ENCODE data around the gene ADIPOR1. TPM values are rescaled to one million over a fixed set of nuclear protein-coding genes. Genes with fewer than 3 reads are reported as not detected.
"Not testable (repeated sequence)": the region's sequence is repeated elsewhere in the genome, so short reads cannot be mapped to it uniquely, and the experiment has no call there.

Gene ADIPOR1, protein sequence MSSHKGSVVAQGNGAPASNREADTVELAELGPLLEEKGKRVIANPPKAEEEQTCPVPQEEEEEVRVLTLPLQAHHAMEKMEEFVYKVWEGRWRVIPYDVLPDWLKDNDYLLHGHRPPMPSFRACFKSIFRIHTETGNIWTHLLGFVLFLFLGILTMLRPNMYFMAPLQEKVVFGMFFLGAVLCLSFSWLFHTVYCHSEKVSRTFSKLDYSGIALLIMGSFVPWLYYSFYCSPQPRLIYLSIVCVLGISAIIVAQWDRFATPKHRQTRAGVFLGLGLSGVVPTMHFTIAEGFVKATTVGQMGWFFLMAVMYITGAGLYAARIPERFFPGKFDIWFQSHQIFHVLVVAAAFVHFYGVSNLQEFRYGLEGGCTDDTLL
- 79.1 and 79.2 TPM in 2 replicates for total RNA-seq

DNA sequence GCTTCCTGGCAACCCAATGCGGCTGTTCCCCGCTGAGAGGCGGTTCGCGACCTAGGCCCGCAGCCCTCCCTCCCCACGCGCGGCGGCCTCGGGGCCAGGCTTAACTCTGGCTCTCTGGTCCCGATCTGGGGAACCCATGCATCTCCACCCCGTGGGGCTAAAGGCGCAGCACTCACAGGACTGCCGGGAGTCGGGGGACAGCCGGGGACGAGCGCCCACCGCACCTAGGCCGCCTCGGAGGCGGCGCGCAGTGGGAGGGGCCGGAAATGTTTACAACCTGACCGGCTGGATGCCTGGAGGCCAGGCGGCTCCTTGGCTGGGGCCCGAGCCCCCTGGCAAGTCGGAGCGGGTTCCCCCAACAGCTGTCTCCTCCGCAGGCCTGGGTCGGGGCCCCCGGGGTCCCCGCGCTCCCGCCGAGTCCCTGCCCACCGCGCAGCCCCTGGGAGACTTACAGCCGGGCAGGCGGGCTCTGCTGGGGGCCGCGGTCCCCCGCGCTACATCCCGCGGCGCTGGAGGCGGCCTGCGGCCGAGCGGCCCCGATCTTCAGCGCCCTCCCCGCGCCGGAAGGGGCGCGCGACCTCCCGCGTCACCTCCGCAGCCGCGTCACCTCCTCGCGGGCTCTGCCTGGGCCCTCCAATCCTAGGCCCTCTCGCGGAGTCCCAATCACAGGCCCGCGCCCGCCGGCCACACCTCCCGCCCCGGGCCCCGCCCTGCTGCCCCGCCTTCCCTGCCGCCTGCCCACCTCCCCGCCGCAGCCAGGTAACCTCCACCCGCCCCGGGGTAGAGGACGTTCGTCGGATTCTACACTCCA, at the start of gene ADIPOR1:
Gene ADIPOR1 (minus strand): TSS at position 580 of the 811 bp plus-strand sequence. CDS start 7,242 bp downstream, outside the sequence.
- intact Hi-C loops (cut with micrococcal nuclease): loop anchor here (1.0 to 2.0 kb wide), 5 partner anchors 9 to 147 kb away; partner anchors contain the start of genes CYB5R1, KLHL12, PCAT6 and PPFIA4
- Mint-ChIP-seq H3K27me3 (ENCODE audit: low read depth) (no peaks in the 10 kb centered on the region), H3K27ac (peak within 1 kb of the TSS; percentile 58), H3K4me3 (ENCODE audit: low read depth) (peak within 1 kb of the TSS; percentile 94), H3K36me3 (ENCODE audit: low read depth) (peaks cover 13% of the 10 kb centered on the region), H3K4me1 (ENCODE audit: low read depth) (peaks cover 29% of the 10 kb centered on the region), H3K9me3 (no peaks in the 10 kb centered on the region)
- DNase-seq (ENCODE audit: low spot score): peak; percentile 92

DNA sequence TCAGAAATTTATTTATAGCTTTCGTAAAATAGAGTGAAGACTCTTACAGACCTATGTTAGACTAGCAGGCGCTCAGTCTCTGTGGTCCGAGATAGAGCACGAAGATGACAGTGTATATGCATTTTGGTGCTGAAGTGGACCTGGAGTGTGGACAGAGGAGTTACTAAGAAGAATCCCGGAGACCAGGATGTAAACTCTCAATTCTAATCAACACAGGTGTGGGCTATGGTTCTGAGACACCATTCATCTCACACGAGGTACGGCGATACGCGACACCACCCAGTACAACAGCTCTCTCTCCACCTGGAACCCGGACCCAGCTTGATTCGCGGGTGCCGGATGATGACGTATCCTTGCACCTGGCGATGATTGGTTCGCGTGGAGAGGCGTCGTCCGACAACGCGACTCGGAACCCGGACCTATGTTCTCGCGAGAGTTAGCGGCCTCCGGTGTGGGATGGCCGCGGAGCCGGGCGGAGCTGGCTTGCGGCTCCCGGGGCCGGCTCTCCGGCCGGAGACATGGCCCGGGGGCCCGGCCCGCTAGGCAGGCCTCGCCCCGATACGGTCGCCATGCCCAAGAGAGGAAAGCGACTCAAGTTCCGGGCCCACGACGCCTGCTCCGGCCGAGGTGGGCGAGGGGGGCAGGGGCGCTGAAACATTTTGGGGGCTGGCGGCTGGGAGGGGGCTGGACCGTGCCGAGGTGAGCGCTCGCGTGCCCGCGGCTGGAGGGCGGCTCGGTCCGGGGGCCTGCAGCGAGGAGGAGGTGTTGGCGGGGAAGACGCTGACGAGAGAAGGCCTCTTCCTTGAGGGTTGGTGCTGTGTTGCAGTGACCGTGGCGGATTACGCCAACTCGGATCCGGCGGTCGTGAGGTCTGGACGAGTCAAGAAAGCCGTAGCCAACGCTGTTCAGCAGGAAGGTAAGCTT, 49.1 kb upstream of the ADIPOR1 start, which contains the start of gene TMEM183A:
Gene TMEM183A (plus strand): TSS at position 427 of the 924 bp plus-strand sequence. CDS start 92 bp downstream, at position 519.
- intact Hi-C loops (cut with micrococcal nuclease): loop anchor here (2.0 to 5.0 kb wide), 2 partner anchors 80 to 120 kb away; partner anchors contain the start of genes KLHL12 and RABIF
- H3K27ac Mint-ChIP-seq: peak within 1 kb of the TSS; percentile 93
- no peaks in the 10 kb centered on the region for H3K27me3 Mint-ChIP-seq (ENCODE audit: low read depth)
- H3K4me1 Mint-ChIP-seq (ENCODE audit: low read depth): peaks cover 27% of the 10 kb centered on the region
- peaks cover 28% of the 10 kb centered on the region for H3K36me3 Mint-ChIP-seq (ENCODE audit: low read depth)
- peak within 1 kb of the TSS; percentile 88 for H3K4me3 Mint-ChIP-seq (ENCODE audit: low read depth)
- peak; percentile 95 for DNase-seq (ENCODE audit: low spot score)
- no peaks in the 10 kb centered on the region for H3K9me3 Mint-ChIP-seq

DNA sequence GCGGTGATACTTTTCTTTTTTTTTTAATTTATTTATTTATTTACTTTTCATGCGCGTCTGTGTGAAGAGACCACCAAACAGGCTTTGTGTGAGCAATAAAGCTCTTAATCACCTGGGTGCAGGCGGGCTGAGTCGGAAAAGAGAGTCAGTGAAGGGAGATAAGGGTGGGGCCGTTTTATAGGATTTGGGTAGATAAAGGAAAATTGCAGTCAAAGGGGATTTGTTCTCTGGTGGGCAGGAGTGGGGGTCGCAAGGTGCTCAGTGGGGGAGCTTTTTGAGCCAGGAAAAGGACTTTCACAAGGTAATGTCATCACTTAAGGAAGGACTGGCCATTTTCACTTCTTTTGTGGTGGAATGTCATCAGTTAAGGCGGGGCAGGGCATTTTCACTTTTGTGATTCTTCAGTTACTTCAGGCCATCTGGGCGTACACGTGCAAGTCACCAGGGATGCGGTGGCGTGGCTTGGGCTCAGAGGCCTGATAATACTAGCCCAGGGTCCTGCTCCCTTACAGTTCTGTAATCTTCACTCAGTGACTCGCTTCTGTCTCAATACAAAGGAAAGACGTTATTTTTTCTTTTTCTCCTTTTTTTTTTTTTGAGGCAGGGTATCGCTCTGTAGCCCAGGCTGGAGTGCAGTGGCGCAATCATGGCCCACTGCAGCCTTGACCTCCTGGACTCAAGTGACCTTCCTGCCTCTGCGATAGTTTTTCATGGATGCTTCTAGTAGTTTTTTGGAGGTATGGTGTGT, 47.5 kb upstream of the ADIPOR1 start:
- Mint-ChIP-seq H3K4me1 (ENCODE audit: low read depth) (peaks cover 24% of the 10 kb centered on the region), H3K36me3 (ENCODE audit: low read depth) (peaks cover 16% of the 10 kb centered on the region), H3K4me3 (ENCODE audit: low read depth) (peak overlapping the region; percentile 88), H3K27ac (peak overlapping the region; percentile 93)
- H3K9me3 Mint-ChIP-seq; H3K27me3 Mint-ChIP-seq (ENCODE audit: low read depth); DNase-seq (ENCODE audit: low spot score): not testable (repeated sequence)
- intact Hi-C loops (cut with micrococcal nuclease): loop anchor here (2.0 to 5.0 kb wide), 2 partner anchors 79 to 118 kb away; partner anchors contain the start of genes KLHL12 and RABIF

DNA sequence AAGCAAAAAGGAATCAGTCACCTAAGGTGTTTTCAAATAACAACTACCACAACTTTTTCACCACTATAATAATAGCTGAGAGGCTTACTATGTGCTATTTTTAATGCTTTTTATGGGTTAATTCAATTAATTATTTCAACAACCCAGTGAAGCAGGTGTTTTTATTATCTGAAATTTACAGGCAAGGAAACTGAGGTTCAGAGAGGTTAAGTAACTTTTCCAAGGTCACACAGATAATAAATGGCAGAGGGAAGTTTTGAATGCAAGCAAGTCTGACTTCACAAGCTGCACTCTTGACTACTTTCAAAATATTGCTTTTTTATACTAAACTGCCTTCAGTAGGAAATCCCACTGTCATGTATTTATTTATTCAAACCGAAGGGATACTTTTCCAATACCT, 44.8 kb upstream of the ADIPOR1 start:
- Mint-ChIP-seq H3K4me3 (ENCODE audit: low read depth) (no peak overlapping the region), H3K4me1 (ENCODE audit: low read depth) (peaks cover 24% of the 10 kb centered on the region), H3K27ac (no peak overlapping the region), H3K36me3 (ENCODE audit: low read depth) (peaks cover 4% of the 10 kb centered on the region), H3K9me3 (no peaks in the 10 kb centered on the region), H3K27me3 (ENCODE audit: low read depth) (peaks cover 7% of the 10 kb centered on the region)
- no peak for DNase-seq (ENCODE audit: low spot score)
- intact Hi-C loops (cut with micrococcal nuclease): no loop called here

DNA sequence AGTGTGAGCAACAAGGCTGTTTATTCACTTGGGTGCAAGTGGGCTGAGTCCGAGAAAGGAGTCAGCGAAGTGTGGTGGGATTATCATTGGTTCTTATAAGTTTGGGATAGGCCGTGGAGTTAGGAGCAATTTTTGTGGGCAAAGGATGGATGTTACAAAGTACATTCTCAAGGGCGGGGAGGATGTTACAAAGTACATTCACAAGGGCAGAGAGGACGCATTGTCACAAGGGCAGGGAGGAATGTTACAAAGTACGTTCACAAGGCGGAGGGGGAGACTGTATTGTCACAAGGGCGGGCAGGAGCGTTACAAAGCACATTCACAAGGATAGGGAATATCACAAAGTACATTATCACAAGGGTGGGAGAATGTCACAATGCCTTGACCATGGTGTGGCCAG, 43.9 kb upstream of the ADIPOR1 start:
- H3K4me1 Mint-ChIP-seq (ENCODE audit: low read depth): peaks cover 24% of the 10 kb centered on the region
- H3K4me3 Mint-ChIP-seq (ENCODE audit: low read depth): no peak overlapping the region
- H3K27ac Mint-ChIP-seq: no peak overlapping the region
- intact Hi-C loops (cut with micrococcal nuclease): no loop called here
- H3K36me3 Mint-ChIP-seq (ENCODE audit: low read depth): no peaks in the 10 kb centered on the region
- H3K9me3 Mint-ChIP-seq: no peaks in the 10 kb centered on the region
- peaks cover 15% of the 10 kb centered on the region for H3K27me3 Mint-ChIP-seq (ENCODE audit: low read depth)
- DNase-seq (ENCODE audit: low spot score): no peak

DNA sequence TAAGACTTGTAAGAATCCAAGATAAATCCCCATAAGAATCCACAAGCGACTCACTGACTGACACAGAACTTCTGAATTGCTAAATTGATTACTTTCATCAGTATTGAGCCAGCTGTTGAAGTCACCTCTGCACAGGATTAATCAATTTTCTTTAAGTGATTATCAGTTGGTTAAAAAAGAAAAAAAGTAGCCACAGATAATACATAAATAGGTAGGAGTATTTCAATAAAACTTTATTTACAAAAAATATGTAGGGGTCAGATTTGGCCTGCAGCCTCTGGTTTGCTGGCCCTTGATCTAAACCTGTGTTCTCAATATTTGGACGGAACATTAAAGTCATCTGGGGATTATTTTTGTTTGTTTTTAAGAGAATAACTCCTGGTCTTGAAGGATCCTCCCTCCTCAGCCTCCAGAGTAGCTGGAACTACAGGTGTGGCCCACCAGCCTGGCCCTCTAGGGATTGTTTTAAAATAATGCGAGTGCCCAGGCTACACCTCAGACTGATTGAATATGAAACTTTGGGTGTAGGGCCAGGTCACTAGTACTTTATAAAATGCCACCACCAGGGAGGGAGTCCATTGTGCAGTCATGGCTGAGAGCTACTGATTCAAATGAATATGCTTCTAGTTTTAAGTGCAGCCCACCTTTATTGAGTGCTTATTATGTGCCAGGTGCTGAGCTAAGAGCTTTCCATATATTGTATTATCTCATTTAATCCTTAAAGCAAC, 42.3 kb upstream of the ADIPOR1 start:
- Mint-ChIP-seq H3K4me3 (ENCODE audit: low read depth) (no peak overlapping the region), H3K27ac (no peak overlapping the region), H3K36me3 (ENCODE audit: low read depth) (no peaks in the 10 kb centered on the region), H3K4me1 (ENCODE audit: low read depth) (peaks cover 13% of the 10 kb centered on the region), H3K9me3 (no peaks in the 10 kb centered on the region), H3K27me3 (ENCODE audit: low read depth) (peaks cover 28% of the 10 kb centered on the region)
- no peak for DNase-seq (ENCODE audit: low spot score)
- intact Hi-C loops (cut with micrococcal nuclease): no loop called here

DNA sequence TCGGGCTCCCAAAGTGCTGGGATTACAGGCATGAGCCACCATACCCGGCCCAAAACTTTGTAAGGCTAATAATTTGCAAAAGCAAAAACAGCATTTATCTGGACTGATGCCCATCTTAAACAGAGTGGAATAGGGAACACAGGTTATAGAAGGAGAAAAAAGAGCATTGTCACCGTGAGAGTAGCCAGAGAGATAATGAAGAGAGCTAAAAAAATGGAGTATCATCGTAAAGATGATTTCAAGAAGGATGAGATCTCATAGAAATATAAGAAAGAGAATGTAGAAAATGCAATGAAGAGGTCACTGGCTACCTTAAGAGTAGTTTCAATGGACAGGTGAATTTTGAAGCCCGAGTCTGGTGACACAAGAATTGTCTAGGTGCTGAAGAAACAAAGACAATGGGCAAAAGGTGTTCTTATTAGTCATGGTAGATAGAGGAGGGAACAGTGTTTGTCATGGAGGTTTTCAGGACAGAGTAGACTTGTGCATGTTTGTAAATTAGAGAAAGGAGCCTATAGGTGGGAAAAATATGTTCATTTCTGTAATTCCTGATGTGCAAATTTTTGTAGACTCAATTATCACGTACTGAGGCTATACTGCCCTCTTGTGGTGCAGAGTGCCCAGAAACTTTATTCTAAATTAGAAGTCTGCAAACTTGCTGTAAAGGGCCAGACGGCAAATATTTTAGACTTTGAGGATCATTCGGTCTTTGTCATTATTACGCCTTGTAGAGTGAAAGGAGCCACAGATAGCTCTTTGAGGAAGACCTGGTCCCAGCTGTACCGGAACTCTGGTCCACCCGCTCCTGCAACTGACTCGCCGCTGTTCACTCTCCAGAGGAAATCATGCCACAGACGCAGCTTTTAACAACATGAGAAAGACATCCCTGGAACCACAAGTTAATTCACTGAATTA, 41.0 kb upstream of the ADIPOR1 start:
- Mint-ChIP-seq H3K27me3 (ENCODE audit: low read depth) (peaks cover 36% of the 10 kb centered on the region), H3K4me3 (ENCODE audit: low read depth) (peak overlapping the region; percentile 33), H3K9me3 (no peaks in the 10 kb centered on the region), H3K4me1 (ENCODE audit: low read depth) (peaks cover 15% of the 10 kb centered on the region), H3K27ac (no peak overlapping the region), H3K36me3 (ENCODE audit: low read depth) (no peaks in the 10 kb centered on the region)
- intact Hi-C loops (cut with micrococcal nuclease): loop anchor here (2.0 kb wide), 2 partner anchors 30 to 72 kb away; partner anchors contain the start of gene KLHL12
- peak; percentile 32 for DNase-seq (ENCODE audit: low spot score)

DNA sequence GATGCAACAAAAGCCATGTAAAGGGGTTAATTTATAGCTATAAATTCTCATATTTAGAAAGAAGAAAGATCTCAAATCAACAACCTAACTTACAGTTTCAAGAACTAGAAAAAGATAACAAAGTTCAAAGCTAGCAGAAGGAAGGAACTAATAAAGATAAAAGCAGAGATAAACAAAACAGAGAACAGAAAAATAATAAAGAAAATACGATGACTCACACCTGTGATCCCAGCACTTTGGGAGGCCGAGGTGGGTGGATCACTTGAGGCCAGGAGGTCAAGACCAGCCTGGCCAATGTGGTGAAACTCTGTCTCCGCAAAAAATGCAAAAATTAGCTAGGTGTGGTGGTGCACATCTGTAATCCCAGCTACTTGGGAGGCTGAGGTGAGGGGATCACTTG, 36.6 kb upstream of the ADIPOR1 start:
- H3K27ac Mint-ChIP-seq: no peak overlapping the region
- peaks cover 53% of the 10 kb centered on the region for H3K27me3 Mint-ChIP-seq (ENCODE audit: low read depth)
- peaks cover 7% of the 10 kb centered on the region for H3K4me1 Mint-ChIP-seq (ENCODE audit: low read depth)
- intact Hi-C loops (cut with micrococcal nuclease): no loop called here
- no peak for DNase-seq (ENCODE audit: low spot score)
- H3K9me3 Mint-ChIP-seq: no peaks in the 10 kb centered on the region
- H3K36me3 Mint-ChIP-seq (ENCODE audit: low read depth): no peaks in the 10 kb centered on the region
- no peak overlapping the region for H3K4me3 Mint-ChIP-seq (ENCODE audit: low read depth)

DNA sequence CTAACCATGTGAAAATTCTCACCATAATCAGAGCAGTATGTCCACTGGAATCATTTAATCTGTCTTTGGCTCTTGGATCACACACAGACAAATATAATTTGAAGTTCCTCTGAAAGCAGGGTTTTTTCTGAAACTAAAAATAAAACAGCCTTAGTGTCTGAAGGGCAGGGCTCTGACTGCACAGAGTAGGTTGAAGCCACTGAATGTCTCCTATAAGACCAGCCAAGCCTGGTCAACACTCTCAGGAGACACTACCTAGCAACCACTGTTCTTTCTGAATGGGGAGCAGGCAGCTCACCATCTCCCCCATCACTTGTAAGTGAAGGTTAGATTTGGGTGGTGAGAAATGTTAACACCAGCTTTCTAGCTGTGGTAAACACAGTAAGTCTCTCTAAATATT, 33.0 kb upstream of the ADIPOR1 start:
- no peak overlapping the region for H3K4me3 Mint-ChIP-seq (ENCODE audit: low read depth)
- H3K27ac Mint-ChIP-seq: no peak overlapping the region
- intact Hi-C loops (cut with micrococcal nuclease): no loop called here
- no peaks in the 10 kb centered on the region for H3K36me3 Mint-ChIP-seq (ENCODE audit: low read depth)
- H3K9me3 Mint-ChIP-seq: no peaks in the 10 kb centered on the region
- DNase-seq (ENCODE audit: low spot score): no peak
- peaks cover 2% of the 10 kb centered on the region for H3K4me1 Mint-ChIP-seq (ENCODE audit: low read depth)
- H3K27me3 Mint-ChIP-seq (ENCODE audit: low read depth): peaks cover 37% of the 10 kb centered on the region

DNA sequence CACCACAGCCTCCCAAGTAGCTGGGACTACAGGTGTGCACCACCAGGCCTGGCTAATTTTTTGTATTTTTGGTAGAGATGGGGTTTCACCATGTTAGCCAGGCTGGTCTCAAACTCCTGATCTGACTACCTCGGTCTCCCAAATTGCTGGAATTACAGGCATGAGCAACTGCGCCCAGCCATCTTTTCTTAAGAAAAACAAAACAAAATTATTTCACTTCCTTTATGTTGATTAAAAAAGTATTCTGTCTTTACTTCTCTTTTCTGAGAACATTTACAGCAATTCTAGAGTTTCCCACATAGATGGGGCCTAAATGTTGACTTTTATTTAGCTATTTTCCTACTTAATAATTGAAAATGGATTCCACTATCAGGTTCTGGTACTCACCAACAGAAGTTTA, 31.8 kb upstream of the ADIPOR1 start:
- Mint-ChIP-seq H3K27ac (no peak overlapping the region), H3K27me3 (ENCODE audit: low read depth) (peaks cover 27% of the 10 kb centered on the region), H3K4me3 (ENCODE audit: low read depth) (no peak overlapping the region), H3K4me1 (ENCODE audit: low read depth) (peaks cover 2% of the 10 kb centered on the region), H3K9me3 (no peaks in the 10 kb centered on the region), H3K36me3 (ENCODE audit: low read depth) (no peaks in the 10 kb centered on the region)
- DNase-seq (ENCODE audit: low spot score): no peak
- intact Hi-C loops (cut with micrococcal nuclease): no loop called here

Data from activated T-helper 2 cell treated with anti-CD3 and anti-CD28 coated beads, Interferon-gamma antibody, Interleukin-2, Interleukin-4, amounts not matched to agents 10 μg/mL and 5 μg/mL and 100 μg/mL, durations not matched to agents 14 hours and 24 hours and 36 hours (primary cell).